HepG2 (cell line): ENCODE measurements around the gene MYO1B. TPM values are rescaled to one million over a fixed set of nuclear protein-coding genes. Genes with fewer than 3 reads are reported as not detected.
A peak's percentile ranks its signal among the peaks of the same experiment; 100 is the strongest.

Experiments
- ATAC-seq: fragments of 200-7000 bp; cut with Tn5 transposase; 3 replicates; pipeline ENCODE4 v1.9.1; 2020; ENCODE audit warnings: mild to moderate bottlenecking, moderate library complexity
- BruUV-seq: library from RNA; stranded (reverse); fragments of 400-500 nt; replicated peaks from 2 replicates; lab custom pipeline; 2021; lab: Mats Ljungman, UMichigan
- CTCF ChIA-PET: fragments of 300-600 bp; formaldehyde crosslinking; extraction: SDS; loops from one replicate; lab custom pipeline; 2021; ENCODE audit warnings: low total read pairs, inconsistent platforms, low intra/inter-chr PET ratio; lab: Yijun Ruan, JAX
- POLR2A ChIA-PET: fragments of 350-600 bp; sonication (Branson Sonifier 250); formaldehyde crosslinking; loops from one replicate; lab custom pipeline; 2020; ENCODE audit warnings: antibody characterized with exemption, inconsistent platforms; lab: Yijun Ruan, JAX
- DNase-seq: peaks from one replicate; pipeline ENCODE4 v3.0.0-alpha.2; 2015; ENCODE audit warnings: low spot score
- FAIRE-seq: peaks from 3 replicates; lab custom pipeline; 2011; peaks lifted over from hg19 to GRCh38; lab: Jason Lieb, UNC
- H2AFZ ChIP-seq: one replicate; pipeline ENCODE4 v1.6.1; 2011; ENCODE audit warnings: low read length, inconsistent platforms
- H3K27ac ChIP-seq: fragments of 300-600 bp; 3 replicates; pipeline ENCODE4 v1.8.0; 2011; ENCODE audit warnings: mixed run types, mild to moderate bottlenecking, mixed read lengths, low read length, inconsistent platforms; ENCODE audit not compliant: insufficient read depth; ENCODE audit errors: extremely low read length
- H3K27me3 ChIP-seq, 2 experiments: fragments of 200-600 bp in 1 of 2; 2 replicates in 1 of 2; 3 replicates in 1 of 2; pipeline versions ENCODE4 v1.6.0 to v1.8.0; 2011; ENCODE audit warnings: low read length in 2 of 2, mild to moderate bottlenecking in 2 of 2, moderate library complexity in 2 of 2, inconsistent platforms in 1 of 2; ENCODE audit not compliant: insufficient read depth in 2 of 2, control insufficient read depth in 1 of 2
- H3K36me3 ChIP-seq, 2 experiments: fragments of 200-600 bp in 1 of 2; replicated peaks in 1 of 2; 2 replicates in 1 of 2; 3 replicates in 1 of 2; pipeline versions ENCODE4 v1.5.1 to v1.8.0; 2011; ENCODE audit warnings: low read length in 2 of 2, inconsistent platforms in 1 of 2; ENCODE audit not compliant: insufficient read depth in 2 of 2, control insufficient read depth in 1 of 2
- H3K4me1 ChIP-seq: 2 replicates; pipeline ENCODE4 v1.5.1; 2012; ENCODE audit warnings: low read length, inconsistent platforms; ENCODE audit not compliant: insufficient read depth
- H3K4me2 ChIP-seq: 2 replicates; pipeline ENCODE4 v1.6.0; 2011; ENCODE audit warnings: low read depth, low read length, inconsistent platforms
- H3K4me3 ChIP-seq, 3 experiments: fragments of 200-600 bp in 1 of 3; sonication (generic), shearing (Covaris generic) in 1 of 3; replicated peaks in 1 of 3; 2 replicates each; pipeline ENCODE4 v1.5.1; 2011 to 2016; ENCODE audit warnings: low read length in 3 of 3, inconsistent platforms in 2 of 3, low read depth in 2 of 3, mild to moderate bottlenecking in 2 of 3, control low read depth in 1 of 3, mixed read lengths in 1 of 3; ENCODE audit not compliant: insufficient read depth in 1 of 3
- H3K79me2 ChIP-seq: one replicate; pipeline ENCODE4 v1.6.1; 2011; ENCODE audit warnings: low read length, inconsistent platforms; ENCODE audit not compliant: insufficient read depth
- H3K9ac ChIP-seq: 2 replicates; pipeline ENCODE4 v1.6.0; 2011; ENCODE audit warnings: mild to moderate bottlenecking, low read depth, low read length, inconsistent platforms; ENCODE audit not compliant: insufficient read depth
- H3K9me3 ChIP-seq: 2 replicates; pipeline ENCODE4 v1.5.1; 2012; ENCODE audit warnings: mild to moderate bottlenecking, low read length
- H4K20me1 ChIP-seq: 2 replicates; pipeline ENCODE4 v1.6.0; 2011; ENCODE audit warnings: inconsistent platforms, mild to moderate bottlenecking, low read length, moderate library complexity; ENCODE audit not compliant: insufficient read depth
- CREBL2 ChIP-seq: sonication (generic); formaldehyde crosslinking; IDR thresholded peaks from 2 replicates; pipeline ENCODE4 v1.8.1; 2023; ENCODE audit warnings: missing genetic modification reagents, mild to moderate bottlenecking, borderline replicate concordance
- CTCF ChIP-seq: sonication (generic); formaldehyde crosslinking; IDR thresholded peaks from 2 replicates; pipeline ENCODE4 v1.5.0; 2020; ENCODE audit warnings: mild to moderate bottlenecking, missing genetic modification reagents, moderate library complexity
- GMEB2 ChIP-seq: IDR thresholded peaks from 2 replicates; pipeline ENCODE4 v1.6.1; 2016; ENCODE audit warnings: missing biosample characterization, missing genetic modification reagents, low read depth
- NKX3-1 ChIP-seq: sonication (generic); formaldehyde crosslinking; IDR thresholded peaks from 2 replicates; pipeline ENCODE4 v1.5.0; 2020; ENCODE audit warnings: missing genetic modification reagents
- PCBP1 ChIP-seq: fragments of 200-400 bp; formaldehyde crosslinking; IDR thresholded peaks from 2 replicates; pipeline ENCODE4 v1.6.1; 2017; ENCODE audit warnings: mild to moderate bottlenecking, low read depth, low read length, borderline replicate concordance
- REXO4 ChIP-seq: sonication (generic); formaldehyde crosslinking; IDR thresholded peaks from 2 replicates; pipeline ENCODE4 v1.8.0; 2022; ENCODE audit warnings: missing genetic modification reagents, mild to moderate bottlenecking, borderline replicate concordance
- SAP130 ChIP-seq: IDR thresholded peaks from 2 replicates; pipeline ENCODE4 v1.6.1; 2016; ENCODE audit warnings: low read depth
- SRSF4 ChIP-seq: fragments of 200-400 bp; formaldehyde crosslinking; IDR thresholded peaks from one replicate; pipeline ENCODE4 v1.6.1; 2018; ENCODE audit warnings: mild to moderate bottlenecking, low read depth, low read length, moderate library complexity; ENCODE audit not compliant: poor library complexity, severe bottlenecking
- STAG1 ChIP-seq: sonication (generic); formaldehyde crosslinking; IDR thresholded peaks from 2 replicates; pipeline ENCODE4 v1.4.0; 2020; ENCODE audit warnings: missing genetic modification reagents
- THAP11 ChIP-seq: IDR thresholded peaks from 2 replicates; pipeline ENCODE4 v1.6.1; 2016; ENCODE audit warnings: missing biosample characterization, missing genetic modification reagents
- ZNF260 ChIP-seq: sonication (generic); formaldehyde crosslinking; IDR thresholded peaks from 2 replicates; pipeline ENCODE4 v1.4.0; 2020; ENCODE audit warnings: missing genetic modification reagents, low read depth, mild to moderate bottlenecking, borderline replicate concordance
- ZNF329 ChIP-seq: sonication (generic); formaldehyde crosslinking; IDR thresholded peaks from 2 replicates; pipeline ENCODE4 v1.9.0; 2021; ENCODE audit warnings: low read depth, mild to moderate bottlenecking, missing genetic modification reagents
- ZNF615 ChIP-seq: sonication (generic); formaldehyde crosslinking; IDR thresholded peaks from 2 replicates; pipeline ENCODE4 v1.5.0; 2020; ENCODE audit warnings: mild to moderate bottlenecking, missing genetic modification reagents, borderline replicate concordance
- ZNF768 ChIP-seq: sonication (generic); formaldehyde crosslinking; IDR thresholded peaks from 2 replicates; pipeline ENCODE4 v1.4.0; 2020; ENCODE audit warnings: missing genetic modification reagents
- WGBS: methylation state at CpG from one replicate; pipeline ENCODE4 v1.1.6; 2017; ENCODE audit warnings: low lambda C conversion rate; 5-methylcytosine and 5-hydroxymethylcytosine counted together
- in situ Hi-C: cut with HindIII; loops from 2 replicates; pipeline ENCODE4 v1.10.0; 2017; ENCODE audit warnings: low pct_unique_long_range_greater_than_20kb; ENCODE audit not compliant: extremely low pct_ligation_motif_present
- intact Hi-C: fragments of 100-400 bp; cut with micrococcal nuclease; formaldehyde crosslinking; loops from one replicate; pipeline ENCODE4 v1.10.0; 2022; ENCODE audit not compliant: unreplicated experiment
- polyA plus RNA-seq, 8 experiments: library from polyadenylated mRNA; depleted of rRNA in 3 of 8; stranded (reverse) in 7 of 8; unstranded in 1 of 8; fragments of >200 nt; fragmentation: Illumina TruSeq in 4 of 8; extraction: Trizol in 4 of 8; gene quantifications; 2 replicates each; pipeline versions ENCODE4 v1.2.1 to v1.2.3, GENCODE V29; 2011 to 2016; ENCODE audit warnings: low read depth in 4 of 8, missing spikeins in 1 of 8, mixed read lengths in 1 of 8; ENCODE audit not compliant: insufficient read depth in 1 of 8
- total RNA-seq, 5 experiments: library from RNA; depleted of rRNA; stranded (reverse); fragments of >200 nt; fragmentation: Illumina TruSeq; extraction: Trizol; gene quantifications; 2 replicates each; pipeline ENCODE4 v1.2.3, GENCODE V29; 2016; ENCODE audit warnings: low read depth in 1 of 5
- TF ChIP-seq, protein P1 (sequence below): sonication (generic); formaldehyde crosslinking; IDR thresholded peaks from 2 replicates; pipeline ENCODE4 v1.4.0; 2020; ENCODE audit warnings: low read depth, mild to moderate bottlenecking, missing genetic modification reagents

Gene MYO1B
- total and polyA plus RNA-seq, 2 of the 13 experiments (the other 11 are each of a cell fraction or from before 2014, with no cell fraction given), result 36.9 to 89.8 TPM

GRCh38 chr2:191369034-191369433, 123.8 kb downstream of the MYO1B start:
- H2AFZ ChIP-seq, result no peak overlapping the region
- H3K79me2 ChIP-seq, result no peaks in the 10 kb centered on the region
- no peaks in the 10 kb centered on the region for H3K9me3 ChIP-seq
- H3K4me2 ChIP-seq, result no peak overlapping the region
- POLR2A ChIA-PET, result no interaction called here
- TF ChIP-seq STAG1 (CRISPR knock-in tag) (peak; percentile 49), CTCF (0 out of 2 replicates have a peak, but pooled peaks have one; percentile 7), NKX3-1 (CRISPR knock-in tag) (no peak), ZNF260 (no peak)
- H3K36me3 ChIP-seq, result peaks cover 20 to 74% of the 10 kb centered on the region in 2 experiments
- H3K27ac ChIP-seq, result no peak overlapping the region
- no peaks in the 10 kb centered on the region for H4K20me1 ChIP-seq
- peak; percentile 47; the same call in 1 of the 3 replicates for ATAC-seq
- BruUV-seq, result no TSS peak
- no peak overlapping the region for H3K9ac ChIP-seq
- H3K4me1 ChIP-seq, result no peaks in the 10 kb centered on the region
- intact Hi-C loops (loop anchor here (2.0 kb wide), 1 partner anchor 122 kb away; no protein-coding TSS in a partner anchor), in situ Hi-C loops (no loop called here)
- CTCF ChIA-PET, result interaction anchor here (1.3 to 1.5 kb wide), 2 partner anchors 124 to 151 kb away, joined by 4 to 6 read pairs; partner anchors contain the start of gene MYO1B
- no peak overlapping the region for H3K4me3 ChIP-seq
- H3K27me3 ChIP-seq, result no peaks in the 10 kb centered on the region
- no peak for DNase-seq
- 93% methylated on average over 3 of the region's 3 CpGs for WGBS
- FAIRE-seq, result no peak

DNA sequence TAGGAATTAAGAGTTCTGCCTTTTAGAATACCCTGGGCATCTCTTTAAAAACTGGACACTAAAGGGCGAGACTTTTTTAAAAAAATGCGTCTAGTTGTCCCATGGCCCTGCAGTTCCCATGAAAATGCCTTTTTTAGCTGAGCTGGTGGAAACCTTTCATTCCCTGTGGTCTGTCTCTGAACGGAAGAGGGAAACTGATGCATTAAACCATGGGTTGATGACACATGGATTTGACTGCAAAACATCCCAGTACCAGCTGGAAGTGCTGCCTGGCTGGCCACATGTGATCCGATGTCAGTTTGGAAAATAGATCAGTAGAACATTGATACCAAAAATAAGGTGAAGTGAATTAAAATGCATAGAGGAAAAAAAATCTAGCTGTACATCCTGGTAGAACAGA, 129.2 kb downstream of the MYO1B start:
- DNase-seq (no peak), FAIRE-seq (no peak), ATAC-seq (no peak)
- H3K4me2 ChIP-seq, result no peak overlapping the region
- in situ Hi-C loops, result no loop called here
- WGBS, result 98% methylated on average over 4 of the region's 4 CpGs
- no peaks in the 10 kb centered on the region for H3K27me3 ChIP-seq
- no peak overlapping the region for H3K27ac ChIP-seq
- H3K9ac ChIP-seq, result no peak overlapping the region
- intact Hi-C loops, result loop anchor here (10.0 kb wide), 1 partner anchor 130 kb away; no protein-coding TSS in a partner anchor
- CTCF ChIA-PET, result no interaction called here
- BruUV-seq, result TSS peak; percentile 17
- peaks cover 3 to 36% of the 10 kb centered on the region in 2 experiments for H3K36me3 ChIP-seq
- no peaks in the 10 kb centered on the region for H4K20me1 ChIP-seq
- H3K79me2 ChIP-seq, result no peaks in the 10 kb centered on the region
- H2AFZ ChIP-seq, result no peak overlapping the region
- peaks cover 32% of the 10 kb centered on the region for H3K4me1 ChIP-seq
- no peaks in the 10 kb centered on the region for H3K9me3 ChIP-seq
- no peak overlapping the region for H3K4me3 ChIP-seq
- POLR2A ChIA-PET, result no interaction called here
- no peak for TF ChIP-seq ZNF768 (CRISPR knock-in tag)
- no peak for TF ChIP-seq GMEB2 (CRISPR knock-in tag)
- no peak for TF ChIP-seq ZNF329
- no peak for TF ChIP-seq SRSF4
- TF ChIP-seq, protein P1, sequence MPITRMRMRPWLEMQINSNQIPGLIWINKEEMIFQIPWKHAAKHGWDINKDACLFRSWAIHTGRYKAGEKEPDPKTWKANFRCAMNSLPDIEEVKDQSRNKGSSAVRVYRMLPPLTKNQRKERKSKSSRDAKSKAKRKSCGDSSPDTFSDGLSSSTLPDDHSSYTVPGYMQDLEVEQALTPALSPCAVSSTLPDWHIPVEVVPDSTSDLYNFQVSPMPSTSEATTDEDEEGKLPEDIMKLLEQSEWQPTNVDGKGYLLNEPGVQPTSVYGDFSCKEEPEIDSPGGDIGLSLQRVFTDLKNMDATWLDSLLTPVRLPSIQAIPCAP (CRISPR knock-in tag), result no peak
- TF ChIP-seq THAP11, result no peak
- TF ChIP-seq ZNF615, result no peak
- no peak for TF ChIP-seq REXO4
- no peak for TF ChIP-seq SAP130
- no peak for TF ChIP-seq CREBL2
- TF ChIP-seq PCBP1, result no peak
